PC-3 (cell line): ENCODE data around the gene ALDH16A1. TPM values are rescaled to one million over a fixed set of nuclear protein-coding genes. Genes with fewer than 3 reads are reported as not detected.
A peak's percentile ranks its signal among the peaks of the same experiment; 100 is the strongest.

Experiments
- ATAC-seq: fragments of 200-7000 bp; cut with Tn5 transposase; 2 replicates; pipeline ENCODE4 v1.9.1; 2020; ENCODE audit warnings: mild to moderate bottlenecking, moderate library complexity
- BruUV-seq: library from RNA; stranded (reverse); fragments of 400-500 nt; replicated peaks from 2 replicates; lab custom pipeline; 2021; lab: Mats Ljungman, UMichigan
- CTCF ChIA-PET: fragments of 300-600 bp; sonication (Branson Sonifier 250); formaldehyde crosslinking; loops from one replicate; lab custom pipeline; 2022; ENCODE audit warnings: antibody characterized with exemption; lab: Charles Lee
- POLR2A ChIA-PET: fragments of 300-600 bp; sonication (Branson Sonifier 250); formaldehyde crosslinking; loops from one replicate; lab custom pipeline; 2022; ENCODE audit warnings: antibody characterized with exemption; ENCODE audit not compliant: unreplicated experiment; lab: Charles Lee
- DNase-seq: peaks from one replicate; pipeline ENCODE4 v3.0.0-alpha.2; 2015
- H2AFZ ChIP-seq: fragments of 300-600 bp; sonication (generic); 2 replicates; pipeline ENCODE4 v1.6.0; 2016; ENCODE audit warnings: antibody characterized with exemption, low read length
- H3F3A ChIP-seq: fragments of 300-600 bp; sonication (generic); one replicate; pipeline ENCODE4 v1.6.0; 2017; ENCODE audit warnings: antibody characterized with exemption, low read length, control low read depth, mild to moderate bottlenecking; ENCODE audit not compliant: unreplicated experiment
- H3K27ac ChIP-seq: fragments of 300-600 bp; sonication (generic); 2 replicates; pipeline ENCODE4 v1.5.1; 2016; ENCODE audit warnings: mild to moderate bottlenecking, low read length
- H3K27me3 ChIP-seq: fragments of 300-600 bp; sonication (generic); 2 replicates; pipeline ENCODE4 v1.6.1; 2016; ENCODE audit warnings: low read length, mixed read lengths
- H3K36me3 ChIP-seq: fragments of 300-600 bp; sonication (generic); 2 replicates; pipeline ENCODE4 v1.6.1; 2016; ENCODE audit warnings: low read depth, mixed run types, low read length, mixed read lengths
- H3K4me1 ChIP-seq: fragments of 300-600 bp; sonication (generic); 2 replicates; pipeline ENCODE4 v1.5.1; 2016; ENCODE audit warnings: low read length; ENCODE audit not compliant: insufficient read depth
- H3K4me2 ChIP-seq: fragments of 300-600 bp; sonication (generic); 2 replicates; pipeline ENCODE4 v1.6.0; 2016; ENCODE audit warnings: low read length
- H3K4me3 ChIP-seq: fragments of 300-600 bp; sonication (generic); 2 replicates; pipeline ENCODE4 v1.5.1; 2016; ENCODE audit warnings: mild to moderate bottlenecking, low read length, mixed read lengths
- H3K79me2 ChIP-seq: fragments of 300-600 bp; sonication (generic); 2 replicates; pipeline ENCODE4 v1.6.1; 2017; ENCODE audit warnings: low read length, mixed read lengths
- H3K9ac ChIP-seq: fragments of 300-600 bp; sonication (generic); 2 replicates; pipeline ENCODE4 v1.6.0; 2016; ENCODE audit warnings: mild to moderate bottlenecking, low read length
- H3K9me2 ChIP-seq: fragments of 300-600 bp; sonication (generic); replicated peaks from 2 replicates; pipeline ENCODE4 v1.6.1; 2016; ENCODE audit warnings: mixed run types, low read length, mixed read lengths
- H3K9me3 ChIP-seq: fragments of 300-600 bp; sonication (generic); 2 replicates; pipeline ENCODE4 v1.6.1; 2016; ENCODE audit warnings: low read length, mixed read lengths
- H4K20me1 ChIP-seq: fragments of 300-600 bp; sonication (generic); 2 replicates; pipeline ENCODE4 v1.6.1; 2016; ENCODE audit warnings: low read length, mixed read lengths
- CTCF ChIP-seq: fragments of 300-600 bp; sonication (generic); conservative IDR thresholded peaks from 2 replicates; pipeline ENCODE4 v1.5.1; 2017; ENCODE audit warnings: antibody characterized with exemption, low read depth, mild to moderate bottlenecking, low read length
- EZH2 ChIP-seq: fragments of 300-600 bp; sonication (generic); IDR thresholded peaks from one replicate; pipeline ENCODE4 v1.6.1; 2017; ENCODE audit warnings: antibody characterized with exemption, mild to moderate bottlenecking, low read length; ENCODE audit not compliant: unreplicated experiment
- EZH2phosphoT487 ChIP-seq: fragments of 300-600 bp; sonication (generic); IDR thresholded peaks from 2 replicates; pipeline ENCODE4 v1.6.1; 2018; ENCODE audit warnings: mild to moderate bottlenecking, antibody characterized with exemption, low read length, borderline replicate concordance
- intact Hi-C: fragments of 100-400 bp; cut with micrococcal nuclease; formaldehyde crosslinking; loops from 2 replicates; pipeline ENCODE4 v1.9.0; 2023
- total RNA-seq: library from RNA; depleted of rRNA; stranded (reverse); fragments of >200 nt; gene quantifications from 2 replicates; pipeline ENCODE4 v1.2.3, GENCODE V29; 2014

The ALDH16A1 gene
- total RNA-seq, 1 experiment from 2014 or later = not detected

GRCh38 chr19:49441960-49442350, 11.1 kb upstream of the ALDH16A1 start:
- Histone ChIP-seq H2AFZ (no peak overlapping the region), H3K9ac (no peak overlapping the region), H3K27ac (no peak overlapping the region), H3K9me3 (no peaks in the 10 kb centered on the region), H3K27me3 (peaks cover 50% of the 10 kb centered on the region), H3K4me2 (peak overlapping the region; percentile 100; the same call in 1 of the 2 replicates), H3K4me3 (no peak overlapping the region), H3F3A (no peaks in the 10 kb centered on the region), H3K4me1 (no peaks in the 10 kb centered on the region), H4K20me1 (no peaks in the 10 kb centered on the region), H3K79me2 (no peaks in the 10 kb centered on the region), H3K9me2 (no peaks in the 10 kb centered on the region), H3K36me3 (no peaks in the 10 kb centered on the region)
- DNase-seq = no peak
- CTCF ChIA-PET = interaction anchor here (0.6 kb wide), 1 partner anchor 80 kb away, joined by 4 read pairs; the partner anchor contains the start of gene TEAD2
- ATAC-seq = no peak
- intact Hi-C loops = no loop called here
- POLR2A ChIA-PET = no interaction called here
- TF ChIP-seq CTCF (no peak), EZH2phosphoT487 (no peak), EZH2 (no peak)
- no TSS peak for BruUV-seq

DNA sequence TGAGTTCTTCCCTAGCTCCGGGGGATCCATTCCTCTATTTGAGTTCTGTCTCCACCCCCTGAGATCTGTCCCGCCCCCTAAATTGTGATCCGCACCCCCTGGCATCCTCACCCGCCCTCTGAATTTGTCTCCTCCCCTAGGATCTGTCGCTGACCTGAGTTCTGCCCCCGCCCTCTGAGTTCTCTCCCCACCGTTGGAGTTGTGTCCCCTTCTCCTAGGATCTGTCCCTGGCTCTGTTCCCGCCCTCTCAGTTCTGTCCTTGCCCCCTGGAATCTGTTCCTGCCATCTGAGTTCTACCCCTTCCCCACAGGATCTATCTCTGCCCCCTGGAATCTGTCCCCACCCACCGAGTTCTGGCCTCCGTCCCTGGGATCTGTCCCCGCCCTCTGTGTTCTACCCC, 10.7 kb upstream of the ALDH16A1 start:
- ATAC-seq (no peak), DNase-seq (peak; percentile 20)
- Histone ChIP-seq H4K20me1 (no peaks in the 10 kb centered on the region), H3K27ac (no peak overlapping the region), H3K4me1 (no peaks in the 10 kb centered on the region), H3K9ac (no peak overlapping the region), H3K79me2 (no peaks in the 10 kb centered on the region), H3K36me3 (no peaks in the 10 kb centered on the region), H3F3A (no peaks in the 10 kb centered on the region), H3K4me3 (peak overlapping the region; percentile 87), H3K9me3 (no peaks in the 10 kb centered on the region), H3K27me3 (peaks cover 48% of the 10 kb centered on the region), H3K9me2 (no peaks in the 10 kb centered on the region), H2AFZ (peak overlapping the region; percentile 100; the same call in 1 of the 2 replicates), H3K4me2 (peak overlapping the region; percentile 100)
- TF ChIP-seq CTCF (no peak), EZH2phosphoT487 (no peak), EZH2 (no peak)
- ChIA-PET POLR2A (no interaction called here), CTCF (interaction anchor here (0.6 kb wide), 3 partner anchors 51 to 126 kb away, joined by 3 to 6 read pairs (median 5); no protein-coding TSS in a partner anchor)
- BruUV-seq = no TSS peak
- intact Hi-C loops = no loop called here

GRCh38 chr19:49442771-49443365, 10.2 kb upstream of the ALDH16A1 start:
- Histone ChIP-seq H3K27me3 (peaks cover 43% of the 10 kb centered on the region), H3K4me1 (no peaks in the 10 kb centered on the region), H3K36me3 (no peaks in the 10 kb centered on the region), H4K20me1 (no peaks in the 10 kb centered on the region), H3K9me3 (no peaks in the 10 kb centered on the region), H3K9ac (peak overlapping the region; percentile 66), H3K4me2 (peak overlapping the region; percentile 100), H2AFZ (peak overlapping the region; percentile 100), H3F3A (no peaks in the 10 kb centered on the region), H3K4me3 (peak overlapping the region; percentile 87), H3K27ac (no peak overlapping the region), H3K9me2 (no peaks in the 10 kb centered on the region), H3K79me2 (no peaks in the 10 kb centered on the region)
- ATAC-seq = peak; percentile 75
- POLR2A ChIA-PET = no interaction called here
- no TSS peak for BruUV-seq
- peak; percentile 92 for DNase-seq
- no peak for TF ChIP-seq EZH2phosphoT487
- no peak for TF ChIP-seq CTCF
- TF ChIP-seq EZH2 = no peak
- intact Hi-C loops = loop anchor here (1.0 kb wide), 4 partner anchors 8 to 104 kb away; partner anchors contain the start of genes DKKL1 and PIH1D1
- CTCF ChIA-PET = interaction anchor here (0.6 kb wide), 3 partner anchors 52 to 125 kb away, joined by 3 to 6 read pairs (median 5); no protein-coding TSS in a partner anchor
